GM12878 (cell line): ENCODE measurements around the gene CCDC187. TPM values are rescaled to one million over a fixed set of nuclear protein-coding genes. Genes with fewer than 3 reads are reported as not detected.

Source experiments
- BHLHE40 ChIP-seq, 2 experiments: fragments of 450-650 bp in 1 of 2; IDR thresholded peaks; 2 replicates each; pipeline ENCODE4 v1.6.1; 2011 to 2017; ENCODE audit warnings: low read depth in 2 of 2, borderline replicate concordance in 1 of 2, improper control_type of control experiment in 1 of 2, low read length in 1 of 2, mild to moderate bottlenecking in 1 of 2
- CREB1 ChIP-seq: IDR thresholded peaks from 2 replicates; pipeline ENCODE4 v1.6.1; 2012; ENCODE audit warnings: low read depth, mild to moderate bottlenecking, inconsistent platforms
- CTCF ChIP-seq, 3 experiments: IDR thresholded peaks in 2 of 3; conservative IDR thresholded peaks in 1 of 3; 2 replicates each; pipeline ENCODE4 v1.5.1; 2011; ENCODE audit warnings: low read depth in 3 of 3, low read length in 3 of 3, mild to moderate bottlenecking in 3 of 3, control low read depth in 2 of 3, moderate library complexity in 2 of 3, inconsistent platforms in 1 of 3, mixed read lengths in 1 of 3; ENCODE audit not compliant: control insufficient read depth in 2 of 3, insufficient read depth in 1 of 3; ENCODE audit errors: extremely low read depth in 1 of 3
- FOXM1 ChIP-seq: IDR thresholded peaks from 2 replicates; pipeline ENCODE4 v1.6.1; 2012; ENCODE audit warnings: low read depth, mild to moderate bottlenecking, inconsistent platforms, low read length, moderate library complexity
- GATAD2B ChIP-seq: fragments of 450-650 bp; conservative IDR thresholded peaks from 2 replicates; pipeline ENCODE4 v1.6.1; 2017; ENCODE audit warnings: low read depth, mild to moderate bottlenecking, moderate library complexity
- JUND ChIP-seq: IDR thresholded peaks from 2 replicates; pipeline ENCODE4 v1.6.1; 2012; ENCODE audit warnings: low read depth, mild to moderate bottlenecking, low read length, improper control_type of control experiment, moderate library complexity
- NR2C1 ChIP-seq: fragments of 450-650 bp; IDR thresholded peaks from 2 replicates; pipeline ENCODE4 v1.6.1; 2017; ENCODE audit warnings: antibody characterized with exemption, mild to moderate bottlenecking, moderate library complexity
- RAD51 ChIP-seq: fragments of 450-650 bp; IDR thresholded peaks from 2 replicates; pipeline ENCODE4 v1.6.1; 2016; ENCODE audit warnings: moderate library complexity, mild to moderate bottlenecking, inconsistent platforms
- REST ChIP-seq: IDR thresholded peaks from 2 replicates; pipeline ENCODE4 v1.6.1; 2012; ENCODE audit warnings: mild to moderate bottlenecking, low read depth, low read length
- RUNX3 ChIP-seq: IDR thresholded peaks from 2 replicates; pipeline ENCODE4 v1.6.1; 2012; ENCODE audit warnings: low read length, inconsistent platforms
- USF2 ChIP-seq: IDR thresholded peaks from 2 replicates; pipeline ENCODE4 v1.6.1; 2011; ENCODE audit warnings: low read depth, low read length, improper control_type of control experiment, borderline replicate concordance
- ZZZ3 ChIP-seq: IDR thresholded peaks from 2 replicates; pipeline ENCODE4 v1.6.1; 2011; ENCODE audit warnings: low read depth; ENCODE audit not compliant: control insufficient read depth, insufficient read length
- polyA plus RNA-seq, 11 experiments: library from polyadenylated mRNA; depleted of rRNA in 4 of 11; unstranded in 6 of 11; stranded (reverse) in 5 of 11; fragments of >200 nt; fragmentation: Nextera tagmentation in 4 of 11; fragmentation: Illumina TruSeq in 1 of 11; extraction: Ambion mirVana in 4 of 11; extraction: Trizol in 1 of 11; gene quantifications; 1 replicate in 1 of 11; 2 replicates in 10 of 11; pipeline versions ENCODE4 v1.2.1 to v1.2.3, GENCODE V29; 2011 to 2016; ENCODE audit warnings: inconsistent platforms in 2 of 11, missing spikeins in 2 of 11, low read depth in 1 of 11
- total RNA-seq, 4 experiments: library from RNA; depleted of rRNA in 3 of 4; stranded (reverse); fragments of >200 nt in 3 of 4; fragmentation: Illumina TruSeq in 1 of 4; extraction: Trizol in 1 of 4; gene quantifications; 2 replicates each; pipeline versions ENCODE4 v1.2.1 to v1.2.3, GENCODE V29; 2013 to 2021
- TF ChIP-seq, protein P1 (sequence below): fragments of 450-650 bp; formaldehyde crosslinking; IDR thresholded peaks from 2 replicates; pipeline ENCODE4 v1.5.0; 2022; ENCODE audit warnings: mild to moderate bottlenecking, missing genetic modification characterization
- TF ChIP-seq, protein P2 (sequence below): fragments of 450-650 bp; IDR thresholded peaks from 2 replicates; pipeline ENCODE4 v1.6.1; 2018; ENCODE audit warnings: mild to moderate bottlenecking, low read depth, moderate library complexity; ENCODE audit not compliant: partially characterized antibody

The CCDC187 gene
- total and polyA plus RNA-seq, 10 of the 15 experiments (the other 5 are each of a cell fraction or from before 2014, with no cell fraction given), result 0.04 to 0.23 (median 0.04) TPM; not detected in 7

- TF ChIP-seq, protein P1, sequence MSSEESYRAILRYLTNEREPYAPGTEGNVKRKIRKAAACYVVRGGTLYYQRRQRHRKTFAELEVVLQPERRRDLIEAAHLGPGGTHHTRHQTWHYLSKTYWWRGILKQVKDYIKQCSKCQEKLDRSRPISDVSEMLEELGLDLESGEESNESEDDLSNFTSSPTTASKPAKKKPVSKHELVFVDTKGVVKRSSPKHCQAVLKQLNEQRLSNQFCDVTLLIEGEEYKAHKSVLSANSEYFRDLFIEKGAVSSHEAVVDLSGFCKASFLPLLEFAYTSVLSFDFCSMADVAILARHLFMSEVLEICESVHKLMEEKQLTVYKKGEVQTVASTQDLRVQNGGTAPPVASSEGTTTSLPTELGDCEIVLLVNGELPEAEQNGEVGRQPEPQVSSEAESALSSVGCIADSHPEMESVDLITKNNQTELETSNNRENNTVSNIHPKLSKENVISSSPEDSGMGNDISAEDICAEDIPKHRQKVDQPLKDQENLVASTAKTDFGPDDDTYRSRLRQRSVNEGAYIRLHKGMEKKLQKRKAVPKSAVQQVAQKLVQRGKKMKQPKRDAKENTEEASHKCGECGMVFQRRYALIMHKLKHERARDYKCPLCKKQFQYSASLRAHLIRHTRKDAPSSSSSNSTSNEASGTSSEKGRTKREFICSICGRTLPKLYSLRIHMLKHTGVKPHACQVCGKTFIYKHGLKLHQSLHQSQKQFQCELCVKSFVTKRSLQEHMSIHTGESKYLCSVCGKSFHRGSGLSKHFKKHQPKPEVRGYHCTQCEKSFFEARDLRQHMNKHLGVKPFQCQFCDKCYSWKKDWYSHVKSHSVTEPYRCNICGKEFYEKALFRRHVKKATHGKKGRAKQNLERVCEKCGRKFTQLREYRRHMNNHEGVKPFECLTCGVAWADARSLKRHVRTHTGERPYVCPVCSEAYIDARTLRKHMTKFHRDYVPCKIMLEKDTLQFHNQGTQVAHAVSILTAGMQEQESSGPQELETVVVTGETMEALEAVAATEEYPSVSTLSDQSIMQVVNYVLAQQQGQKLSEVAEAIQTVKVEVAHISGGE (CRISPR knock-in tag), result no peak
- TF ChIP-seq, protein P2, sequence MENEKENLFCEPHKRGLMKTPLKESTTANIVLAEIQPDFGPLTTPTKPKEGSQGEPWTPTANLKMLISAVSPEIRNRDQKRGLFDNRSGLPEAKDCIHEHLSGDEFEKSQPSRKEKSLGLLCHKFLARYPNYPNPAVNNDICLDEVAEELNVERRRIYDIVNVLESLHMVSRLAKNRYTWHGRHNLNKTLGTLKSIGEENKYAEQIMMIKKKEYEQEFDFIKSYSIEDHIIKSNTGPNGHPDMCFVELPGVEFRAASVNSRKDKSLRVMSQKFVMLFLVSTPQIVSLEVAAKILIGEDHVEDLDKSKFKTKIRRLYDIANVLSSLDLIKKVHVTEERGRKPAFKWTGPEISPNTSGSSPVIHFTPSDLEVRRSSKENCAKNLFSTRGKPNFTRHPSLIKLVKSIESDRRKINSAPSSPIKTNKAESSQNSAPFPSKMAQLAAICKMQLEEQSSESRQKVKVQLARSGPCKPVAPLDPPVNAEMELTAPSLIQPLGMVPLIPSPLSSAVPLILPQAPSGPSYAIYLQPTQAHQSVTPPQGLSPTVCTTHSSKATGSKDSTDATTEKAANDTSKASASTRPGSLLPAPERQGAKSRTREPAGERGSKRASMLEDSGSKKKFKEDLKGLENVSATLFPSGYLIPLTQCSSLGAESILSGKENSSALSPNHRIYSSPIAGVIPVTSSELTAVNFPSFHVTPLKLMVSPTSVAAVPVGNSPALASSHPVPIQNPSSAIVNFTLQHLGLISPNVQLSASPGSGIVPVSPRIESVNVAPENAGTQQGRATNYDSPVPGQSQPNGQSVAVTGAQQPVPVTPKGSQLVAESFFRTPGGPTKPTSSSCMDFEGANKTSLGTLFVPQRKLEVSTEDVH, result no peak
- TF ChIP-seq GATAD2B (peak; percentile 77; the same call in 1 of the 2 replicates), RAD51 (no peak), BHLHE40 (IDR thresholded peaks at IDR 0.05; ENCODE audit: borderline replicate concordance in 1 of 2, low read depth in 2 of 2, low read length in 1 of 2) (peak; percentile 89 to 97), JUND (no peak), CTCF (IDR thresholded peaks at IDR 0.05 in 2 of 3, conservative IDR thresholded peaks at IDR 0.05 in 1 of 3; ENCODE audit: control insufficient read depth in 2 of 3, extremely low read depth in 1 of 3, insufficient read depth in 1 of 3, low read depth in 3 of 3, low read length in 3 of 3) (no peak), FOXM1 (no peak), ZZZ3 (no peak), CREB1 (peak; percentile 45), REST (peak; percentile 77), USF2 (peak; percentile 52), NR2C1 (peak; percentile 94), RUNX3 (no peak)
These were observed 58.4 kb downstream of the CCDC187 start, which contains the start of gene QSOX2 (continued) for GRCh38 chr9:136245219-136246150.
